MM.1S (cell line): ENCODE data around the gene SPATA19.
"Not testable (repeated sequence)": the region's sequence is repeated elsewhere in the genome, so short reads cannot be mapped to it uniquely, and the experiment has no call there.

ENCODE experiments used
- DNase-seq: peaks from one replicate; pipeline ENCODE4 v3.0.0-alpha.2; 2015
- H2AFZ ChIP-seq: fragments of 300-600 bp; sonication (generic); 2 replicates; pipeline ENCODE4 v1.6.0; 2016; ENCODE audit warnings: antibody characterized with exemption, low read length
- H3F3A ChIP-seq: fragments of 300-600 bp; sonication (generic); 2 replicates; pipeline ENCODE4 v1.6.1; 2016; ENCODE audit warnings: mild to moderate bottlenecking, antibody characterized with exemption, low read length, moderate library complexity, mixed read lengths; ENCODE audit not compliant: insufficient read depth
- H3K27ac ChIP-seq: fragments of 300-600 bp; sonication (generic); 2 replicates; pipeline ENCODE4 v1.5.1; 2016; ENCODE audit warnings: mild to moderate bottlenecking, low read length
- H3K27me3 ChIP-seq: fragments of 300-600 bp; sonication (generic); replicated peaks from 2 replicates; pipeline ENCODE4 v1.6.0; 2016; ENCODE audit warnings: low read length; ENCODE audit not compliant: insufficient read depth
- H3K36me3 ChIP-seq: fragments of 300-600 bp; sonication (generic); replicated peaks from 2 replicates; pipeline ENCODE4 v1.6.1; 2016; ENCODE audit warnings: mild to moderate bottlenecking, low read length, mixed read lengths; ENCODE audit not compliant: insufficient read depth
- H3K4me1 ChIP-seq: fragments of 300-600 bp; sonication (generic); 2 replicates; pipeline ENCODE4 v1.6.1; 2016; ENCODE audit warnings: low read length, mixed read lengths
- H3K4me2 ChIP-seq: fragments of 300-600 bp; sonication (generic); 2 replicates; pipeline ENCODE4 v1.6.0; 2016; ENCODE audit warnings: low read depth, low read length
- H3K4me3 ChIP-seq: fragments of 300-600 bp; sonication (generic); 2 replicates; pipeline ENCODE4 v1.5.1; 2016; ENCODE audit warnings: low read length, mixed read lengths
- H3K79me2 ChIP-seq: fragments of 300-600 bp; sonication (generic); 2 replicates; pipeline ENCODE4 v1.6.1; 2016; ENCODE audit warnings: mixed run types, low read length, mixed read lengths
- H3K9ac ChIP-seq: fragments of 300-600 bp; sonication (generic); 2 replicates; pipeline ENCODE4 v1.6.1; 2016; ENCODE audit warnings: low read length, mixed read lengths
- H3K9me2 ChIP-seq: fragments of 300-600 bp; sonication (generic); replicated peaks from 2 replicates; pipeline ENCODE4 v1.6.1; 2016; ENCODE audit warnings: mild to moderate bottlenecking, low read length, mixed read lengths; ENCODE audit not compliant: insufficient read depth
- H3K9me3 ChIP-seq: fragments of 300-600 bp; sonication (generic); replicated peaks from 2 replicates; pipeline ENCODE4 v1.6.1; 2016; ENCODE audit warnings: mild to moderate bottlenecking, low read length, mixed read lengths; ENCODE audit not compliant: insufficient read depth
- H4K20me1 ChIP-seq: fragments of 300-600 bp; sonication (generic); 2 replicates; pipeline ENCODE4 v1.6.1; 2016; ENCODE audit warnings: mild to moderate bottlenecking, low read length, moderate library complexity, mixed read lengths; ENCODE audit not compliant: insufficient read depth
- EZH2 ChIP-seq: fragments of 300-600 bp; sonication (generic); optimal IDR thresholded peaks from 2 replicates; pipeline ENCODE3; 2017; ENCODE audit warnings: low read depth, mild to moderate bottlenecking, antibody characterized with exemption, low read length, mixed read lengths
- EZH2phosphoT487 ChIP-seq: fragments of 300-600 bp; sonication (generic); IDR thresholded peaks from 2 replicates; pipeline ENCODE4 v1.6.1; 2018; ENCODE audit warnings: antibody characterized with exemption, low read length
- TF ChIP-seq, protein P1 (sequence below): fragments of 300-600 bp; sonication (generic); IDR thresholded peaks from 2 replicates; pipeline ENCODE4 v1.5.1; 2016; ENCODE audit warnings: antibody characterized with exemption, low read length, mixed read lengths

The SPATA19 gene

DNA sequence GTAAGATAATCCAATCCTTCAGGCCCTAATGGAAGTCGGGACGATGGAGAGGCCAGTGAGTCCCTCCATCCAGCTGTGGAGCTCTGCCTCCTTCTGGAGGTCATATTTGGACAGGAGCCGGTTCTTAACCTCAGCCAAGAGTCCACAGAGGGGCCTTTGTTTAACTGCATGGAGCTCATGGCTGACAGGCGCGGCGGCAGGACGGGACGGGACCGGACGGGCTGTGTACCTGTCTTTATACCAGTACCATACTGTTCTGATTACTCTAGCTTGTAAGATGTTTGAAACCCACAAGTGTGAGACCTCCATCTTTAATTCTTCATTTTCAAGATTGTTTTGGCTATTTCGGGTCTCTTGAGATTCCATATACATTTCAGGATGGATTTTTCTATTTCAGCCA lies 20.2 kb upstream of the SPATA19 start:
- Histone ChIP-seq H3F3A (no peaks in the 10 kb centered on the region), H3K9me2 (no peaks in the 10 kb centered on the region), H3K4me3 (no peak overlapping the region), H3K9ac (no peak overlapping the region), H3K4me1 (no peaks in the 10 kb centered on the region), H3K4me2 (no peak overlapping the region), H2AFZ (no peak overlapping the region), H4K20me1 (no peaks in the 10 kb centered on the region), H3K27ac (no peak overlapping the region), H3K36me3 (no peaks in the 10 kb centered on the region), H3K27me3 (no peaks in the 10 kb centered on the region), H3K9me3 (no peaks in the 10 kb centered on the region), H3K79me2 (no peaks in the 10 kb centered on the region)
- no peak for DNase-seq
- no peak for TF ChIP-seq EZH2
- no peak for TF ChIP-seq EZH2phosphoT487
- TF ChIP-seq, protein P1, sequence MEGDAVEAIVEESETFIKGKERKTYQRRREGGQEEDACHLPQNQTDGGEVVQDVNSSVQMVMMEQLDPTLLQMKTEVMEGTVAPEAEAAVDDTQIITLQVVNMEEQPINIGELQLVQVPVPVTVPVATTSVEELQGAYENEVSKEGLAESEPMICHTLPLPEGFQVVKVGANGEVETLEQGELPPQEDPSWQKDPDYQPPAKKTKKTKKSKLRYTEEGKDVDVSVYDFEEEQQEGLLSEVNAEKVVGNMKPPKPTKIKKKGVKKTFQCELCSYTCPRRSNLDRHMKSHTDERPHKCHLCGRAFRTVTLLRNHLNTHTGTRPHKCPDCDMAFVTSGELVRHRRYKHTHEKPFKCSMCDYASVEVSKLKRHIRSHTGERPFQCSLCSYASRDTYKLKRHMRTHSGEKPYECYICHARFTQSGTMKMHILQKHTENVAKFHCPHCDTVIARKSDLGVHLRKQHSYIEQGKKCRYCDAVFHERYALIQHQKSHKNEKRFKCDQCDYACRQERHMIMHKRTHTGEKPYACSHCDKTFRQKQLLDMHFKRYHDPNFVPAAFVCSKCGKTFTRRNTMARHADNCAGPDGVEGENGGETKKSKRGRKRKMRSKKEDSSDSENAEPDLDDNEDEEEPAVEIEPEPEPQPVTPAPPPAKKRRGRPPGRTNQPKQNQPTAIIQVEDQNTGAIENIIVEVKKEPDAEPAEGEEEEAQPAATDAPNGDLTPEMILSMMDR = no peak

DNA sequence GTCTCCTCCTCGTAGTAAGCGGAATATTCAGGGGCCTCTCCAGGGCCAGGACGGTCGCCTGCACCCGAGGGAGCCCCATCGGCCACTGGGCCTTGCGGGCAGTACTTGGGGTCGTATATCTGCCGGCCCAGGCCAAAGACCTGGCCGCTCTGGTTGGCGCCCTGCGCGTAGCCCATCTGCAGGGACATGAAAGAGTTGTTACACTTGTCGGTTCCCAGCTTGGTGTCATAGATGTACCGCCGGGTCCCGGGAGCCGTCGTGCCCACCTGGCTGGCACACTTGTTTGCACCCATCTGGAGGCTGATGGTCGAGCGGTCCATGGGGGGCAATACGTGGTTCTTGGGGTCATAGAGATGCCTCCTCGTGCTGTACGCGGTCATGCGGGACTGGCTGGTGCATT lies 19.4 kb upstream of the SPATA19 start:
- no peak overlapping the region for H2AFZ ChIP-seq
- DNase-seq = no peak
- no peaks in the 10 kb centered on the region for H3K4me1 ChIP-seq
- no peaks in the 10 kb centered on the region for H3K9me2 ChIP-seq
- H4K20me1 ChIP-seq = no peaks in the 10 kb centered on the region
- H3K79me2 ChIP-seq = no peaks in the 10 kb centered on the region
- H3K27me3 ChIP-seq = no peaks in the 10 kb centered on the region
- no peaks in the 10 kb centered on the region for H3F3A ChIP-seq
- TF ChIP-seq EZH2 (no peak), EZH2phosphoT487 (no peak)
- TF ChIP-seq, protein P1 = no peak
- H3K27ac ChIP-seq = no peak overlapping the region
- no peaks in the 10 kb centered on the region for H3K36me3 ChIP-seq
- no peak overlapping the region for H3K9ac ChIP-seq
- H3K9me3 ChIP-seq = no peaks in the 10 kb centered on the region
- H3K4me3 ChIP-seq = no peak overlapping the region
- H3K4me2 ChIP-seq = no peak overlapping the region

DNA sequence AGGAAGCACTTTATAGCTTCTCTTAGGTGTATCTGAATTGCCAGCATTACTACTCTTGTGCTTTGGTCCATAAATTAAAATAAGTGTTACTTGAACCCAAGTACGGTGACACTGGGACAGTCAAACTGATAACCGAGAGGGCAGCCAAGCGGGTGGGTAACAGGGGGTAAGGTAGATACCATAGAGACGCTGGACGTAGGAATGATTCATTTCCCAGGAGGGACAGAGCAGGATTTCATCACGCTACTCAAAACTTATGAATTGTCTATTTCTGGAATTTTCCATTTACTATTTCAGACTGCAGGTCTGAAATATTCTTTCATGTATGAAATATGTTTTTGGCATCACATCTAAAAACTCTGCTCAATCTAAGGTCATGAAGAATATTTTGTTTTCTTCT lies 14.8 kb upstream of the SPATA19 start:
- Histone ChIP-seq H3K36me3 (no peaks in the 10 kb centered on the region), H3K27ac (no peak overlapping the region), H2AFZ (no peak overlapping the region), H3K4me1 (no peaks in the 10 kb centered on the region), H3K4me2 (no peak overlapping the region), H3K9ac (no peak overlapping the region), H3K9me3 (no peaks in the 10 kb centered on the region), H3K27me3 (no peaks in the 10 kb centered on the region), H3K9me2 (no peaks in the 10 kb centered on the region), H4K20me1 (no peaks in the 10 kb centered on the region), H3F3A (no peaks in the 10 kb centered on the region), H3K4me3 (no peak overlapping the region), H3K79me2 (no peaks in the 10 kb centered on the region)
- TF ChIP-seq EZH2 = no peak
- TF ChIP-seq EZH2phosphoT487 = no peak
- TF ChIP-seq, protein P1 = no peak
- no peak for DNase-seq

DNA sequence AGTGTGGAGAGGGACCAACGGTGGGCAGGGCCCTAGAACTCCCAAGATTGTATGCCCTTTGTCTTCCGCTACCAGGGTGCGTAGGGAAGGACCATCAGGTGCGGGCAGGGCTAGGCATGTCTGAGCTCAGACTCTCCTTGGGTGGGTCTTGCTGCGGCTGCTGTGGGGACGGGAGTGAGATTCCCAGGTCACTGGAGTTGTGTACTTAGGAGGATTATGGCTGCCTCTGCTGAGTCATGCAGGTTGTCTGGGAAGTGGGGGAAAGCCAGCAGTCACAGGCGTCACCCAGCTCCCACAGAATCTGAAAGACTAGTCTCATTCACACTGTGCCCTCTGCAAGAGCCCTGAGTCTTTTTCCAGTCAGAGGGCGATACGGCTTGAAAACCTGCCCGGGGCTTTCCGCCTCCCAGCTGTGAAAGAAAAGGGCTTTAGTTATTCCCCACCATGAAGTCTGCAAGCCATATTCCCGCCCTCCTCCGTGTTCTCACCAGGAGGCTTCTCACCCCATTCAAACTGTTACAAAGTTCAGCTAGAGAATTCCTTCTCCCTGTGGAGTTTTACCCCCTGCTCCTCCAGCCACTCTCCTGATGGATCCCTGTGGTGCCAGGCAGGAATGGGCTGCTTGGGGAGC lies 9.1 kb upstream of the SPATA19 start:
- H3K4me3 ChIP-seq, DNase-seq, H3K36me3 ChIP-seq, H3K9me3 ChIP-seq, H3K79me2 ChIP-seq, H2AFZ ChIP-seq, H3K27ac ChIP-seq, H3K9me2 ChIP-seq, H3K27me3 ChIP-seq, H3K4me1 ChIP-seq, H3F3A ChIP-seq, H4K20me1 ChIP-seq, H3K4me2 ChIP-seq, H3K9ac ChIP-seq: not testable (repeated sequence)
